ENCODE data around the gene CAMTA1.
A peak's percentile ranks its signal among the peaks of the same experiment; 100 is the strongest.
"Not testable (repeated sequence)": the region's sequence is repeated elsewhere in the genome, so short reads cannot be mapped to it uniquely, and the experiment has no call there.

The CAMTA1 gene

GRCh38 chr1:6785318-6785727 is at the start of gene CAMTA1:
Gene CAMTA1 (plus strand): TSS chr1:6785454. CDS start chr1:6785531, 77 bp downstream.
- no peak for DNase-seq

- DNase-seq: no peak
Measured at GRCh38 chr1:6738987-6739676, 46.1 kb upstream of the CAMTA1 start.

GRCh38 chr1:6742676-6743188 is 42.5 kb upstream of the CAMTA1 start:
- DNase-seq: not testable (repeated sequence)

- DNase-seq: peak; percentile 89
Measured at GRCh38 chr1:6743189-6744101, 41.8 kb upstream of the CAMTA1 start.

GRCh38 chr1:6745073-6745472 is 40.2 kb upstream of the CAMTA1 start:
- no peak for DNase-seq

- DNase-seq: no peak
Measured at GRCh38 chr1:6747674-6748073, 37.6 kb upstream of the CAMTA1 start.

GRCh38 chr1:6750490-6750889 is 34.8 kb upstream of the CAMTA1 start:
- DNase-seq: no peak

GRCh38 chr1:6753320-6754140 is 31.7 kb upstream of the CAMTA1 start:
- no peak for DNase-seq

- DNase-seq: no peak
Measured at GRCh38 chr1:6756457-6756856, 28.8 kb upstream of the CAMTA1 start.

- DNase-seq: no peak
Measured at GRCh38 chr1:6757719-6758435, 27.4 kb upstream of the CAMTA1 start.

GRCh38 chr1:6761196-6761737 is 24.0 kb upstream of the CAMTA1 start:
- DNase-seq: no peak

- no peak for DNase-seq
Measured at GRCh38 chr1:6762060-6762459, 23.2 kb upstream of the CAMTA1 start.

GRCh38 chr1:6770751-6771440 is 14.4 kb upstream of the CAMTA1 start:
- DNase-seq: no peak

GRCh38 chr1:6771441-6771769 is 13.8 kb upstream of the CAMTA1 start:
- no peak for DNase-seq

GRCh38 chr1:6774381-6774780 is 10.9 kb upstream of the CAMTA1 start:
- no peak for DNase-seq

- no peak for DNase-seq
Measured at GRCh38 chr1:6775261-6776043, 9.8 kb upstream of the CAMTA1 start.

- DNase-seq: no peak
Measured at GRCh38 chr1:6776389-6776788, 8.9 kb upstream of the CAMTA1 start.

GRCh38 chr1:6776895-6777294 is 8.4 kb upstream of the CAMTA1 start:
- DNase-seq: no peak

GRCh38 chr1:6777813-6778212 is 7.4 kb upstream of the CAMTA1 start:
- no peak for DNase-seq

- no peak for DNase-seq
Measured at GRCh38 chr1:6779089-6779805, 6.0 kb upstream of the CAMTA1 start.

All from GF-D8 (cell line).